ENCODE results near the gene HACD1. TPM values are rescaled to one million over a fixed set of nuclear protein-coding genes. Genes with fewer than 3 reads are reported as not detected.
"Not testable (repeated sequence)": the region's sequence is repeated elsewhere in the genome, so short reads cannot be mapped to it uniquely, and the experiment has no call there.

HACD1 gene
- total and polyA plus RNA-seq, 2 donors (not counting 3 experiments of a cell fraction or from before 2014, with no cell fraction given), result 17.4 to 25.2 TPM

DNA sequence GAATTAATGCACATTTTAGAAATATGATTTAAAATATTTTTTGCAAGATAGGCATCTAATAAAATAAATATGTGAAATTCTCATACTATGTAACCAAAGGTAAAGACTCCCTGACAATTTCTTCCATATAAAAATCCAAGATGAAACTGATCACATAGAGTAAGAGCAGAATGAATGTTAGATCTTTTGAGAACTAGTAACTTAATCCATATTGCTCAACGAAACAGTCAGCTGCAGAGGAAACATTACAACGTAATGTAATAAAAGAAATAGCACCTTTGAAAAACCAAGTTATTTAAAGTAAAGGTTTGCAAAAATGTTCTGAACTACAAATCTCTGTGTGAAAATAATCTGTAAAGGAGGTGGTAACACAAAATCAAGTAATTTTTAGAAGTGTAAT is 28.8 kb downstream of the HACD1 start:
- Histone ChIP-seq H3K4me3 (replicated peaks in 1 of 3; ENCODE audit: insufficient read depth in 1 of 3, low read depth in 1 of 3, low read length in 3 of 3) (no peak overlapping the region), H3K9ac (replicated peaks; ENCODE audit: extremely low read depth, insufficient read depth, low read length) (no peak overlapping the region), H2AFZ (ENCODE audit: low read depth, low read length) (no peak overlapping the region), H3K4me2 (ENCODE audit: insufficient read depth, low read length) (no peak overlapping the region), H3K4me1 (ENCODE audit: control insufficient read depth, extremely low read depth, insufficient read depth, low read length) (peaks cover 7% of the 10 kb centered on the region), H3K27ac (ENCODE audit: insufficient read depth, low read depth, low read length) (no peak overlapping the region), H3K9me1 (replicated peaks; ENCODE audit: control insufficient read depth, extremely low read depth, insufficient read depth, low read length) (no peaks in the 10 kb centered on the region), H4K20me1 (replicated peaks; ENCODE audit: control insufficient read depth, extremely low read depth, insufficient read depth, low read length) (no peaks in the 10 kb centered on the region), H3K27me3 (ENCODE audit: control insufficient read depth in 2 of 2, insufficient read depth in 2 of 2, low read length in 2 of 2) (no peaks in the 10 kb centered on the region), H3K36me3 (ENCODE audit: control insufficient read depth in 2 of 2, extremely low read depth in 1 of 2, insufficient read depth in 2 of 2, low read length in 2 of 2) (no peaks in the 10 kb centered on the region), H3K79me2 (ENCODE audit: control insufficient read depth, insufficient read depth, low read length) (no peaks in the 10 kb centered on the region), H3K9me3 (replicated peaks; ENCODE audit: control insufficient read depth, insufficient read depth, low read length) (no peaks in the 10 kb centered on the region)
- DNase-seq (ENCODE audit: low read depth, low spot score) (no peak), FAIRE-seq (no peak)
- intact Hi-C loops (cut with micrococcal nuclease), result no loop called here
- CTCF ChIA-PET, result no interaction called here
- BruUV-seq (replicated peaks), result no TSS peak
- TF ChIP-seq POLR2AphosphoS5 (IDR thresholded peaks at IDR 0.05; ENCODE audit: insufficient read depth, low read depth, low read length), result no peak
- TF ChIP-seq FOS (IDR thresholded peaks at IDR 0.05; ENCODE audit: borderline replicate concordance, insufficient read depth, low read length), result no peak
- no peak for TF ChIP-seq EZH2 (IDR thresholded peaks at IDR 0.05; ENCODE audit: borderline replicate concordance, low read depth, low read length, severe bottlenecking)
- TF ChIP-seq GATA2 (IDR thresholded peaks at IDR 0.05; ENCODE audit: insufficient read depth, insufficient read length, low read depth, low read length), result no peak
- dilution Hi-C loops (cut with MboI; ENCODE audit: extremely low pct_ligation_motif_present, low sequenced_read_pairs), result no loop called here
- POLR2A ChIA-PET, result no interaction called here

GRCh38 chr10:17587321-17587720 is 29.9 kb downstream of the HACD1 start:
- POLR2A ChIA-PET; H4K20me1 ChIP-seq (replicated peaks; ENCODE audit: control insufficient read depth, extremely low read depth, insufficient read depth, low read length); H3K27ac ChIP-seq (ENCODE audit: insufficient read depth, low read depth, low read length); DNase-seq (ENCODE audit: low read depth, low spot score); H3K9ac ChIP-seq (replicated peaks; ENCODE audit: extremely low read depth, insufficient read depth, low read length); FAIRE-seq; H3K9me1 ChIP-seq (replicated peaks; ENCODE audit: control insufficient read depth, extremely low read depth, insufficient read depth, low read length); intact Hi-C loops (cut with micrococcal nuclease); H3K36me3 ChIP-seq (ENCODE audit: control insufficient read depth in 2 of 2, extremely low read depth in 1 of 2, insufficient read depth in 2 of 2, low read length in 2 of 2); H3K4me1 ChIP-seq (ENCODE audit: control insufficient read depth, extremely low read depth, insufficient read depth, low read length); H3K9me3 ChIP-seq (replicated peaks; ENCODE audit: control insufficient read depth, insufficient read depth, low read length); H3K27me3 ChIP-seq (ENCODE audit: control insufficient read depth in 2 of 2, insufficient read depth in 2 of 2, low read length in 2 of 2); H3K4me3 ChIP-seq (replicated peaks in 1 of 3; ENCODE audit: insufficient read depth in 1 of 3, low read depth in 1 of 3, low read length in 3 of 3); BruUV-seq (replicated peaks); H3K4me2 ChIP-seq (ENCODE audit: insufficient read depth, low read length); H3K79me2 ChIP-seq (ENCODE audit: control insufficient read depth, insufficient read depth, low read length); H2AFZ ChIP-seq (ENCODE audit: low read depth, low read length); dilution Hi-C loops (cut with MboI; ENCODE audit: extremely low pct_ligation_motif_present, low sequenced_read_pairs): not testable (repeated sequence)
- CTCF ChIA-PET, result interaction anchor here (1.3 kb wide), 1 partner anchor 9 kb away, joined by 7 read pairs; no protein-coding TSS in a partner anchor

Measured in endothelial cell of umbilical vein (primary cell).